Neuron (in vitro differentiated cells): Measurements from ENCODE around the gene REEP6.

Source experiments
- H2AFZ ChIP-seq: one replicate; pipeline ENCODE4 v1.6.1; 2013; ENCODE audit warnings: low read depth, mild to moderate bottlenecking, inconsistent platforms, low read length, moderate library complexity
- H3K27me3 ChIP-seq: one replicate; pipeline ENCODE4 v1.6.1; 2013; ENCODE audit warnings: low read length; ENCODE audit not compliant: insufficient read depth
- H3K36me3 ChIP-seq: one replicate; pipeline ENCODE4 v1.6.1; 2013; ENCODE audit warnings: low read length; ENCODE audit not compliant: insufficient read depth
- H3K4me1 ChIP-seq: one replicate; pipeline ENCODE4 v1.6.1; 2013; ENCODE audit warnings: low read length; ENCODE audit not compliant: insufficient read depth
- H3K4me3 ChIP-seq: 2 replicates; pipeline ENCODE4 v1.5.1; 2013; ENCODE audit warnings: mild to moderate bottlenecking, low read length, moderate library complexity
- H3K9me3 ChIP-seq: one replicate; pipeline ENCODE4 v1.6.1; 2013; ENCODE audit warnings: low read length

REEP6 gene

DNA sequence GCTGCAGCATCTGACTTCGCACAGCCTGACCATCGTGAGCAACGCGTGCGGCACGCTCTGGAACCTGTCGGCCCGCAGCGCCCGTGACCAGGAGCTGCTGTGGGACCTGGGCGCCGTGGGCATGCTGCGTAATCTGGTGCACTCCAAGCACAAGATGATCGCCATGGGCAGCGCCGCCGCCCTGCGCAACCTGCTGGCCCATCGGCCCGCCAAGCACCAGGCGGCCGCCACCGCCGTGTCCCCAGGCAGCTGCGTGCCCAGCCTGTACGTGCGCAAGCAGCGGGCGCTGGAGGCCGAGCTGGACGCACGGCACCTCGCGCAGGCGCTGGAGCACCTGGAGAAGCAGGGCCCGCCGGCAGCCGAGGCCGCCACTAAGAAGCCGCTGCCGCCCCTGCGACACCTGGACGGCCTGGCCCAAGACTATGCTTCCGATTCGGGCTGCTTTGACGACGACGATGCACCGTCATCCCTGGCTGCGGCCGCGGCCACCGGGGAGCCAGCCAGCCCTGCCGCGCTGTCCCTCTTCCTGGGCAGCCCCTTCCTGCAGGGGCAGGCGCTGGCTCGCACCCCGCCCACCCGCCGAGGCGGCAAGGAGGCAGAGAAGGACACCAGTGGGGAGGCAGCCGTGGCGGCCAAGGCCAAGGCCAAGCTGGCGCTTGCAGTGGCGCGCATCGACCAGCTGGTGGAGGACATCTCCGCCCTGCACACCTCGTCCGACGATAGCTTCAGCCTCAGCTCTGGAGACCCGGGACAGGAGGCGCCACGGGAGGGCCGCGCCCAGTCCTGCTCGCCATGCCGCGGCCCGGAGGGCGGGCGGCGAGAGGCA lies 25.6 kb upstream of the REEP6 start:
- Histone ChIP-seq H3K4me1 (no peaks in the 10 kb centered on the region), H3K36me3 (peaks cover 63% of the 10 kb centered on the region), H3K27me3 (no peaks in the 10 kb centered on the region), H3K9me3 (no peaks in the 10 kb centered on the region), H2AFZ (no peak overlapping the region), H3K4me3 (no peak overlapping the region)

DNA sequence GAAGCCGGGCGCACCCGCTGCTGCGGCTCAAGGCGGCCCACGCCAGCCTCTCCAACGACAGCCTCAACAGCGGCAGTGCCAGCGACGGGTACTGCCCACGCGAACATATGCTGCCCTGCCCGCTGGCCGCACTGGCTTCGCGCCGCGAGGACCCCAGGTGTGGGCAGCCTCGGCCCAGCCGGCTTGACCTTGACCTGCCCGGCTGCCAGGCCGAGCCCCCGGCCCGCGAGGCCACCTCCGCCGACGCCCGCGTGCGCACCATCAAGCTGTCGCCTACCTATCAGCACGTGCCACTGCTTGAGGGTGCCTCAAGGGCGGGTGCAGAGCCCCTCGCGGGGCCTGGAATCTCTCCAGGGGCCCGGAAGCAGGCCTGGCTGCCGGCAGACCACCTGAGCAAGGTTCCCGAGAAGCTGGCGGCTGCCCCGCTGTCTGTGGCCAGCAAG lies 24.9 kb upstream of the REEP6 start:
- Histone ChIP-seq H3K9me3 (no peaks in the 10 kb centered on the region), H3K4me3 (no peak overlapping the region), H2AFZ (no peak overlapping the region), H3K4me1 (no peaks in the 10 kb centered on the region), H3K36me3 (peaks cover 61% of the 10 kb centered on the region), H3K27me3 (no peaks in the 10 kb centered on the region)

DNA sequence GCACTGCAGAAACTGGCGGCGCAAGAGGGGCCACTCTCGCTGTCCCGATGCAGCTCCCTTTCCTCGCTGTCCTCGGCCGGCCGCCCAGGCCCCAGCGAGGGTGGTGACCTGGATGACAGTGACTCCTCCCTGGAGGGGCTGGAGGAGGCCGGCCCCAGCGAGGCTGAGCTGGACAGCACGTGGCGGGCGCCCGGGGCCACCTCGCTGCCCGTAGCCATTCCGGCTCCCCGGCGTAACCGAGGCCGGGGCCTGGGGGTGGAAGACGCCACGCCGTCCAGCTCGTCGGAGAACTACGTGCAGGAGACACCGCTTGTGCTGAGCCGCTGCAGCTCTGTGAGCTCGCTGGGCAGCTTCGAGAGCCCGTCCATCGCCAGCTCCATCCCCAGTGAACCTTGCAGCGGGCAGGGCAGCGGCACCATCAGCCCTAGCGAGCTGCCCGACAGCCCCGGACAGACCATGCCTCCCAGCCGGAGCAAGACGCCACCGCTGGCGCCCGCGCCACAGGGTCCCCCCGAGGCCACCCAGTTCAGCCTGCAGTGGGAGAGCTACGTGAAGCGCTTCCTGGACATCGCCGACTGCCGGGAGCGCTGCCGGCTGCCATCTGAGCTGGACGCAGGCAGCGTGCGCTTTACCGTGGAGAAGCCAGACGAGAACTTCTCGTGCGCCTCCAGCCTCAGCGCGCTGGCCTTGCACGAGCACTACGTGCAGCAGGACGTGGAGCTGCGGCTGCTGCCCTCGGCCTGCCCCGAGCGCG lies 24.3 kb upstream of the REEP6 start:
- H2AFZ ChIP-seq = no peak overlapping the region
- H3K9me3 ChIP-seq = no peaks in the 10 kb centered on the region
- no peak overlapping the region for H3K4me3 ChIP-seq
- H3K27me3 ChIP-seq = no peaks in the 10 kb centered on the region
- H3K36me3 ChIP-seq = peaks cover 60% of the 10 kb centered on the region
- H3K4me1 ChIP-seq = no peaks in the 10 kb centered on the region

DNA sequence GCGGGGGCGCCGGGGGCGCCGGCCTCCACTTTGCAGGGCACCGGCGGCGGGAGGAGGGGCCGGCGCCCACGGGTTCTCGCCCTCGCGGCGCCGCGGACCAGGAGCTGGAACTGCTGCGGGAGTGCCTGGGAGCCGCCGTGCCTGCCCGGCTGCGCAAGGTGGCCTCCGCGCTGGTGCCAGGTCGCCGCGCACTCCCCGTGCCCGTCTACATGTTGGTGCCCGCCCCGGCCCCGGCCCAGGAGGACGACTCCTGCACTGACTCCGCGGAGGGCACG lies 23.8 kb upstream of the REEP6 start:
- no peaks in the 10 kb centered on the region for H3K9me3 ChIP-seq
- H3K4me1 ChIP-seq = peaks cover 2% of the 10 kb centered on the region
- peaks cover 60% of the 10 kb centered on the region for H3K36me3 ChIP-seq
- H3K4me3 ChIP-seq = no peak overlapping the region
- no peak overlapping the region for H2AFZ ChIP-seq
- H3K27me3 ChIP-seq = no peaks in the 10 kb centered on the region

DNA sequence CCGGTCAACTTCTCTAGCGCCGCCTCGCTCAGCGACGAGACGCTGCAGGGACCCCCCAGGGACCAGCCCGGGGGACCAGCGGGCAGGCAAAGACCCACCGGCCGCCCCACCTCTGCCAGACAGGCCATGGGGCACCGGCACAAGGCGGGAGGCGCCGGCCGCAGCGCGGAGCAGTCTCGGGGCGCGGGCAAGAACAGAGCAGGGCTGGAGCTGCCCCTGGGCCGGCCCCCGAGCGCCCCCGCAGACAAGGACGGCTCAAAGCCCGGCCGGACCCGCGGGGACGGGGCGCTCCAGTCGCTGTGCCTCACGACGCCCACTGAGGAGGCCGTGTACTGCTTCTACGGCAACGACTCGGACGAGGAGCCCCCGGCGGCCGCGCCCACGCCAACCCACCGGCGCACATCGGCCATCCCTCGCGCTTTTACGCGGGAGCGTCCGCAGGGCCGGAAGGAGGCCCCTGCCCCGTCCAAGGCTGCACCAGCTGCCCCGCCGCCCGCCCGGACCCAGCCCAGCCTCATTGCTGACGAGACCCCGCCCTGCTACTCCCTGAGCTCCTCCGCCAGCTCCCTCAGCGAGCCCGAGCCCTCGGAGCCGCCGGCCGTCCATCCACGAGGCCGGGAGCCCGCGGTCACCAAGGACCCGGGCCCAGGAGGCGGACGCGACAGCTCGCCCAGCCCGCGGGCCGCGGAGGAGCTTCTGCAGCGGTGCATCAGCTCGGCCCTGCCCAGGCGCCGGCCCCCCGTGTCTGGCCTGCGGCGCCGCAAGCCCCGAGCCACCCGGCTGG lies 23.3 kb upstream of the REEP6 start:
- no peak overlapping the region for H2AFZ ChIP-seq
- H3K9me3 ChIP-seq = no peaks in the 10 kb centered on the region
- no peaks in the 10 kb centered on the region for H3K27me3 ChIP-seq
- H3K4me3 ChIP-seq = no peak overlapping the region
- peaks cover 60% of the 10 kb centered on the region for H3K36me3 ChIP-seq
- H3K4me1 ChIP-seq = peaks cover 2% of the 10 kb centered on the region

DNA sequence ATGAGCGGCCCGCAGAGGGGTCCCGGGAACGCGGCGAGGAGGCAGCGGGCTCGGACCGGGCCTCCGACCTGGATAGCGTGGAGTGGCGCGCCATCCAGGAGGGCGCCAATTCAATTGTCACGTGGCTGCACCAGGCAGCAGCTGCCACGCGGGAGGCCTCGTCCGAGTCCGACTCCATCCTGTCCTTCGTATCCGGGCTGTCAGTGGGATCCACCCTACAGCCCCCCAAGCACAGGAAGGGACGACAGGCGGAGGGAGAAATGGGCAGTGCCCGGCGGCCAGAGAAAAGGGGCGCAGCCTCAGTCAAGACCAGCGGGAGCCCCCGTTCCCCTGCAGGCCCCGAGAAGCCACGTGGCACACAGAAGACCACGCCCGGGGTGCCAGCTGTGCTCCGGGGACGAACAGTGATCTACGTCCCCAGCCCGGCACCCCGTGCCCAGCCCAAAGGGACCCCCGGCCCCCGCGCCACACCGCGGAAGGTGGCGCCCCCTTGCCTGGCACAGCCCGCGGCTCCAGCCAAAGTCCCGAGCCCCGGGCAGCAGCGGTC lies 22.6 kb upstream of the REEP6 start:
- Histone ChIP-seq H2AFZ (no peak overlapping the region), H3K27me3 (no peaks in the 10 kb centered on the region), H3K4me3 (no peak overlapping the region), H3K36me3 (peaks cover 56% of the 10 kb centered on the region), H3K9me3 (no peaks in the 10 kb centered on the region), H3K4me1 (peaks cover 2% of the 10 kb centered on the region)

DNA sequence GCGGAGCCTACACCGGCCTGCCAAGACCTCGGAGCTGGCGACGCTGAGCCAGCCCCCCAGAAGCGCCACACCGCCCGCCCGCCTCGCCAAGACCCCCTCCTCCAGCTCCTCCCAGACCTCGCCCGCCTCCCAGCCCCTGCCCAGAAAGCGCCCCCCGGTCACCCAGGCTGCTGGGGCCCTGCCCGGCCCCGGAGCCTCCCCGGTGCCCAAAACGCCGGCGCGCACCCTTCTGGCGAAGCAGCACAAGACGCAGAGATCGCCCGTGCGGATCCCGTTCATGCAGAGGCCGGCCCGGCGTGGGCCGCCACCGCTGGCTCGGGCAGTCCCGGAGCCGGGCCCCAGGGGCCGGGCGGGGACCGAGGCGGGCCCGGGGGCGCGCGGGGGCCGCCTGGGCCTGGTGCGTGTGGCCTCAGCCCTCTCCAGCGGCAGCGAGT lies 22.1 kb upstream of the REEP6 start:
- Histone ChIP-seq H2AFZ (no peak overlapping the region), H3K4me1 (peaks cover 2% of the 10 kb centered on the region), H3K9me3 (no peaks in the 10 kb centered on the region), H3K4me3 (no peak overlapping the region), H3K27me3 (no peaks in the 10 kb centered on the region), H3K36me3 (peaks cover 54% of the 10 kb centered on the region)

DNA sequence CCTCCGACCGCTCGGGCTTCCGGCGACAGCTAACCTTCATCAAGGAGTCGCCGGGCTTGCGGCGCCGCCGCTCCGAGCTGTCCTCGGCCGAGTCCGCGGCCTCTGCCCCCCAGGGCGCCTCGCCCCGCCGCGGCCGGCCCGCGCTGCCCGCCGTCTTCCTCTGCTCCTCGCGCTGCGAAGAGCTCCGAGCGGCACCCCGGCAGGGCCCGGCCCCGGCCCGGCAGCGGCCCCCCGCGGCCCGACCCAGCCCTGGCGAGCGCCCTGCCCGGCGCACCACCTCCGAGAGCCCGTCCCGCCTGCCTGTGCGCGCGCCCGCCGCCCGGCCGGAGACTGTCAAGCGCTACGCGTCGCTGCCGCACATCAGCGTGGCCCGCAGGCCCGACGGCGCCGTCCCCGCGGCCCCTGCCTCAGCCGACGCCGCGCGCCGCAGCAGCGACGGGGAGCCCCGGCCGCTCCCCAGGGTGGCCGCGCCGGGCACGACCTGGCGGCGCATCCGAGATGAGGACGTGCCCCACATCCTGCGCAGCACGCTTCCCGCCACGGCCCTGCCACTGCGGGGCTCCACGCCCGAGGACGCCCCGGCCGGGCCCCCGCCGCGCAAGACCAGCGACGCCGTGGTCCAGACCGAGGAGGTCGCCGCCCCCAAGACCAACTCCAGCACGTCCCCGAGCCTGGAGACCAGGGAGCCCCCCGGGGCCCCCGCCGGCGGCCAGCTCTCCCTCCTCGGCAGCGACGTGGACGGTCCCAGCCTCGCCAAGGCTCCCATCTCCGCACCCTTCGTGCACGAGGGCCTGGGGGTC lies 21.5 kb upstream of the REEP6 start:
- Histone ChIP-seq H3K4me1 (peaks cover 6% of the 10 kb centered on the region), H3K4me3 (no peak overlapping the region), H3K36me3 (peaks cover 54% of the 10 kb centered on the region), H3K9me3 (no peaks in the 10 kb centered on the region), H3K27me3 (no peaks in the 10 kb centered on the region), H2AFZ (no peak overlapping the region)

DNA sequence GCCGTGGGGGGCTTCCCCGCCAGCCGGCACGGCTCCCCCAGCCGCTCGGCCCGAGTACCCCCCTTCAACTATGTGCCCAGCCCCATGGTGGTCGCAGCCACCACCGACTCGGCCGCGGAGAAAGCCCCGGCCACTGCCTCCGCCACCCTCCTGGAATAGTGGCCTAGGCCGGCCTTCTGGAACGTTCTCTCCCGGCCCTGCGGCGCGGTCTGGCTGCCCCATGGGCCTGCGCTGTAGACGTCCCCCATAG lies 21.0 kb upstream of the REEP6 start:
- H3K4me1 ChIP-seq = peaks cover 6% of the 10 kb centered on the region
- H3K36me3 ChIP-seq = peaks cover 55% of the 10 kb centered on the region
- H3K9me3 ChIP-seq = no peaks in the 10 kb centered on the region
- no peaks in the 10 kb centered on the region for H3K27me3 ChIP-seq
- H2AFZ ChIP-seq = no peak overlapping the region
- no peak overlapping the region for H3K4me3 ChIP-seq

DNA sequence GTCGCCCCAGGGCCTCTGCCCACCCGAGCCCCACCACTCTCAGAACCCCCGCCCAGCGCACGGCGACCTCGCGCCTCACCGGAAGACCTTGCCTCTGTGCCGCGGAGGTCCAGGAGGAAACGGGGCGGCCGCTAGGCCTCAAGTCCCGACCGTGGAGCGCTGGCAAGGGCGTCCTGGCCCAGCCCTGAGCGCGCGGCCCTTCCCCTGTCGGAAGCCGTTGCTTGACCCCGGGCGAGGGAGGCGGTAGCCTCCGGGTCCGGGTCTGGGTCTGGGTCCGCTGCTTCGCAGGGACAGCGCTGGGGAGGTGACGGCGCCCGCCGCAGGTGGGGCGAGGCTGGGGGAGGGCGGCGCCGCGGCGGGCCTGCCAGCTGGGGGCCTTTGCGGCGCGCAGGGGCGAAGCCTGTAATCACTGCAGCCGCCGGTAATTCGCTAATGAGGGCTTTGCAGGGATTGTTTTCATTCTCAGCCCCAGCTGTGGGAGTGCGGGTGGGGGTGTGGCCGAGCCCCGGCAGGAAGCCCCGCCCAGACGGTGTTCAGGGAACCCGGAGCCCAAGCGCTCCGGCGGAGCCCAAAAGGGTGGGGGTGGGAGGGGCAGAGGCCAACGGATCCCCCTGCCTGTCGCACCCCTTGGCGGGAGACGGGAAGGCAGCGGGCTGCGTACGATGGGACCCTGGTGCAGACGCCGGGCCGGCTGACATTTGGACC lies 20.5 kb upstream of the REEP6 start:
- H3K27me3 ChIP-seq = no peaks in the 10 kb centered on the region
- peaks cover 50% of the 10 kb centered on the region for H3K36me3 ChIP-seq
- H2AFZ ChIP-seq = no peak overlapping the region
- no peaks in the 10 kb centered on the region for H3K9me3 ChIP-seq
- H3K4me3 ChIP-seq = no peak overlapping the region
- H3K4me1 ChIP-seq = peaks cover 6% of the 10 kb centered on the region

DNA sequence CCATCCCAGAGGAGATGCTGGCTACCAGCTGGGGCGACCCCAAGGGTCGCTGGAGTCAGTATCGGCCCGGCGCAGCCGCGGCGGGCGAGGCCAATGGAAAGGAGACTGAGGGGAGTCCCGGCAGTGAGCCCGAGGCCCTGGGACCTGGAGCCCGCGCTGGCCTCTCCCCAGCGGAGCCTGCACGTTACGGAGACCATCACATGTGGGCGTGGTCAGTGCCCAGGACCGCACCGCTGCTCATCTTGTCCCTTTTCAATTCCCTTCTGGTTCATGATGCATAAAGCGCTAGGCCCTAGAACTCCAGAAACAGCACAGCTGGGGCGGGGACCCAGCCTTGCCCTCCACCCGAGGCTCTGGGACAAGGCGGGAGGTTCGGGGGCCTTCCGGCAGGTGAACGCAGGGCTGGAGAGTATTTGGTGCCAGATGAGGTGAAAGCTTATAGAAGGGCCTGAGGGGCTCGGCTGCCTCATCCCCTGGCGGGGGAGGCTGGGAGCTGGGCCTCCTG lies 19.9 kb upstream of the REEP6 start:
- Histone ChIP-seq H3K4me3 (no peak overlapping the region), H3K4me1 (peaks cover 6% of the 10 kb centered on the region), H3K36me3 (peaks cover 47% of the 10 kb centered on the region), H2AFZ (no peak overlapping the region), H3K27me3 (no peaks in the 10 kb centered on the region), H3K9me3 (no peaks in the 10 kb centered on the region)

DNA sequence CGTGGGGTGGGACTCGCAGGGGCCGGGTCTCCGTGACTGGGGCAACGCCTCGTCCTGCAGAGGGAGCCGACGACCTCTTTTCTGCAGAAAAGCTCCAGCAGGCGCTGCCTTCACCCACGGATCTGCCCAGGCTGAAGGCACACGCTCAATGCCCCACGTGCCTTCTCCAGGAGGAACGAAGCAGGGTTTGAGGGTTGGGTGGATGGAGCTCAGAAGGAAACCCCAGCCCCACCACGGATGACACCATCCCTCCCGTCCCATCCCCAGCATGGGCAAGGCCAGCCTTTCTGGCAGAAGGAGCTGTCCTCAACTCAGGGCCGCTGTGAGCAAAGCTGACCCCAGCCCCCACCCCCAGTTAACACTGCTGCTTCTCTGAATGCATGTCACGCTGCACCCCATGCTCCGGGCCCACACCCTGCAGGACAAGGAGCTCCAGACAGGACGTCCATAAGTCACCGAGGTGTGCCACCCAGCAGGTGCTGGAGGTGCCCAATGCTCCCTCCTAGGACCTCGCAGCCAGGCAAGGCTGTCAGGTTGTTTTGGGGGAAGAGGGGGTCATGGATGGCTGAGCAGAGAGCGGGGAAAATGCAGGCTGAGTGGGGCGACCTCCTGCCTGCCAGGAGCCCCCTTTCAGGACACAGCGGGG lies 19.3 kb upstream of the REEP6 start:
- Histone ChIP-seq H3K27me3 (no peaks in the 10 kb centered on the region), H3K4me1 (peaks cover 6% of the 10 kb centered on the region), H3K4me3 (no peak overlapping the region), H2AFZ (no peak overlapping the region), H3K36me3 (peaks cover 47% of the 10 kb centered on the region), H3K9me3 (no peaks in the 10 kb centered on the region)
